ENCODE data around the gene VAT1. TPM values are rescaled to one million over a fixed set of nuclear protein-coding genes. Genes with fewer than 3 reads are reported as not detected.
"Not testable (repeated sequence)": the region's sequence is repeated elsewhere in the genome, so short reads cannot be mapped to it uniquely, and the experiment has no call there.

Gene VAT1
- total RNA-seq, 1 donor from 2014 or later: 90.5 TPM

GRCh38 chr17:43014649-43015542 is 7.3 kb downstream of the VAT1 start:
- ATAC-seq (no peak), DNase-seq (ENCODE audit: missing footprints) (no peak)
- intact Hi-C loops (cut with DNase I): no loop called here

GRCh38 chr17:43014020-43014648 is 8.1 kb downstream of the VAT1 start:
- intact Hi-C loops (cut with DNase I): no loop called here
- ATAC-seq (no peak), DNase-seq (ENCODE audit: missing footprints) (no peak)

GRCh38 chr17:43013296-43013695 is 8.9 kb downstream of the VAT1 start:
- no peak for DNase-seq (ENCODE audit: missing footprints)
- ATAC-seq: no peak
- intact Hi-C loops (cut with DNase I): no loop called here

GRCh38 chr17:43011728-43012472 is 10.3 kb downstream of the VAT1 start:
- ATAC-seq: peak; percentile 41
- DNase-seq (ENCODE audit: missing footprints): no peak
- intact Hi-C loops (cut with DNase I): no loop called here

GRCh38 chr17:43010667-43011308 is 11.4 kb downstream of the VAT1 start:
- DNase-seq (ENCODE audit: missing footprints) (no peak), ATAC-seq (no peak)
- intact Hi-C loops (cut with DNase I): no loop called here

GRCh38 chr17:43006639-43007551 is 15.3 kb downstream of the VAT1 start, which contains the start of gene IFI35:
Gene IFI35, plus strand, starts transcription at chr17:43006784. Its CDS starts 164 bp downstream, at chr17:43006948.
- DNase-seq (ENCODE audit: missing footprints): peak; percentile 92
- intact Hi-C loops (cut with DNase I): no loop called here
- ATAC-seq: peak; percentile 92

GRCh38 chr17:43003542-43004172 is 18.5 kb downstream of the VAT1 start:
- ATAC-seq: no peak
- DNase-seq (ENCODE audit: missing footprints): no peak
- intact Hi-C loops (cut with DNase I): no loop called here

- ATAC-seq; intact Hi-C loops (cut with DNase I); DNase-seq (ENCODE audit: missing footprints): not testable (repeated sequence)
Measured at GRCh38 chr17:43000894-43001293, 21.3 kb downstream of the VAT1 start.

- intact Hi-C loops (cut with DNase I): loop anchor here (5.0 kb wide), 1 partner anchor 157 kb away; the partner anchor contains the start of gene AOC2
- DNase-seq (ENCODE audit: missing footprints) (no peak), ATAC-seq (no peak)
Measured at GRCh38 chr17:42999003-42999525, 23.1 kb downstream of the VAT1 start.

GRCh38 chr17:42997984-42998938 is 23.9 kb downstream of the VAT1 start, which contains the start of gene RPL27:
Gene RPL27, plus strand, starts transcription at chr17:42998419. Its CDS starts 332 bp downstream, at chr17:42998751.
- ATAC-seq: peak; percentile 98
- intact Hi-C loops (cut with DNase I): loop anchor here (1.0 to 5.0 kb wide), 2 partner anchors 18 to 156 kb away; partner anchors contain the start of genes AOC2, PTGES3L and RUNDC1
- DNase-seq (ENCODE audit: missing footprints): peak; percentile 99

- no peak for ATAC-seq
- intact Hi-C loops (cut with DNase I): loop anchor here (5.0 kb wide), 1 partner anchor 155 kb away; the partner anchor contains the start of gene AOC2
Measured at GRCh38 chr17:42997390-42997983, 24.7 kb downstream of the VAT1 start.

GRCh38 chr17:42993913-42994312 is 28.3 kb downstream of the VAT1 start:
- ATAC-seq; DNase-seq (ENCODE audit: missing footprints); intact Hi-C loops (cut with DNase I): not testable (repeated sequence)

More at GRCh38 chr17:42997390-42997983, 24.7 kb downstream of the VAT1 start:
- DNase-seq (ENCODE audit: missing footprints): no peak

- DNase-seq (ENCODE audit: missing footprints): no peak
- no peak for ATAC-seq
- intact Hi-C loops (cut with DNase I): no loop called here
Measured at GRCh38 chr17:42992872-42993271, 29.3 kb downstream of the VAT1 start.

- intact Hi-C loops (cut with DNase I): no loop called here
- ATAC-seq (no peak), DNase-seq (ENCODE audit: missing footprints) (no peak)
Measured at GRCh38 chr17:42991471-42991870, 30.7 kb downstream of the VAT1 start.

Data from Right ventricle myocardium inferior (tissue), 1 donor.